ENCODE measurements around the gene C2orf74.

DNA sequence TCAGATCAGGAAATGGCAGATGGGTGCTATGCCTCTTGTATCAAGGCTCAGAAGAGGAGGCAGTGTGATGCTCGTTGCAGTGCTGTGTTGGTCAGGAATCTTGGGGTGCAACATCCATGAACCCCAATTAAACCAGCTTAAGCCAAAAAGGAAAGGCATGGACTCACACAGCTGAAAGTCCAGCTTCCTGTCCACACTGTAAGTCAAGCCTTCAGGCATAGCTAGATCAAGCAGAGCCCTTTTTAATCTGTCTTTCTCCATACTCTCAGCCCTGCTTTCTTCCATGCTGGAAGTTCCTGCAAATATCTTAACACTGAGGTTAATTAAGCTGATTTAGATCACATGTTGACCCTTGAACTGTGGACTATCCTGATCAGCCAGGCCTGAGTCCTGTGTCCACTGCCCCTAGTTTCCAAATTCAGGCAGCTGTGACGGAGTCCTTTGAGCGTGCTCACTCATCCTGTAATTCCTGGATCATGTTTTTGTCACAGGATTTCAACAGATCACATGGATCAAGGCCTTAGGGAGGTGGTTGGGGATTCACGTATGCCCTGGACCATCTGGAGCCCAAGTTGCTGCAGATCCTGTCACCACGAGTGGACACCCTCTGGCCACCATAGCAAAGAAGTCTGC, 4.5 kb upstream of the C2orf74 start:
- TF ChIP-seq, protein P1, sequence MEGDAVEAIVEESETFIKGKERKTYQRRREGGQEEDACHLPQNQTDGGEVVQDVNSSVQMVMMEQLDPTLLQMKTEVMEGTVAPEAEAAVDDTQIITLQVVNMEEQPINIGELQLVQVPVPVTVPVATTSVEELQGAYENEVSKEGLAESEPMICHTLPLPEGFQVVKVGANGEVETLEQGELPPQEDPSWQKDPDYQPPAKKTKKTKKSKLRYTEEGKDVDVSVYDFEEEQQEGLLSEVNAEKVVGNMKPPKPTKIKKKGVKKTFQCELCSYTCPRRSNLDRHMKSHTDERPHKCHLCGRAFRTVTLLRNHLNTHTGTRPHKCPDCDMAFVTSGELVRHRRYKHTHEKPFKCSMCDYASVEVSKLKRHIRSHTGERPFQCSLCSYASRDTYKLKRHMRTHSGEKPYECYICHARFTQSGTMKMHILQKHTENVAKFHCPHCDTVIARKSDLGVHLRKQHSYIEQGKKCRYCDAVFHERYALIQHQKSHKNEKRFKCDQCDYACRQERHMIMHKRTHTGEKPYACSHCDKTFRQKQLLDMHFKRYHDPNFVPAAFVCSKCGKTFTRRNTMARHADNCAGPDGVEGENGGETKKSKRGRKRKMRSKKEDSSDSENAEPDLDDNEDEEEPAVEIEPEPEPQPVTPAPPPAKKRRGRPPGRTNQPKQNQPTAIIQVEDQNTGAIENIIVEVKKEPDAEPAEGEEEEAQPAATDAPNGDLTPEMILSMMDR (IDR thresholded peaks at IDR 0.05), result no peak
- no peak for TF ChIP-seq TCF7L2 (IDR thresholded peaks at IDR 0.05; ENCODE audit: low read depth, low read length)
- TF ChIP-seq, protein P2, sequence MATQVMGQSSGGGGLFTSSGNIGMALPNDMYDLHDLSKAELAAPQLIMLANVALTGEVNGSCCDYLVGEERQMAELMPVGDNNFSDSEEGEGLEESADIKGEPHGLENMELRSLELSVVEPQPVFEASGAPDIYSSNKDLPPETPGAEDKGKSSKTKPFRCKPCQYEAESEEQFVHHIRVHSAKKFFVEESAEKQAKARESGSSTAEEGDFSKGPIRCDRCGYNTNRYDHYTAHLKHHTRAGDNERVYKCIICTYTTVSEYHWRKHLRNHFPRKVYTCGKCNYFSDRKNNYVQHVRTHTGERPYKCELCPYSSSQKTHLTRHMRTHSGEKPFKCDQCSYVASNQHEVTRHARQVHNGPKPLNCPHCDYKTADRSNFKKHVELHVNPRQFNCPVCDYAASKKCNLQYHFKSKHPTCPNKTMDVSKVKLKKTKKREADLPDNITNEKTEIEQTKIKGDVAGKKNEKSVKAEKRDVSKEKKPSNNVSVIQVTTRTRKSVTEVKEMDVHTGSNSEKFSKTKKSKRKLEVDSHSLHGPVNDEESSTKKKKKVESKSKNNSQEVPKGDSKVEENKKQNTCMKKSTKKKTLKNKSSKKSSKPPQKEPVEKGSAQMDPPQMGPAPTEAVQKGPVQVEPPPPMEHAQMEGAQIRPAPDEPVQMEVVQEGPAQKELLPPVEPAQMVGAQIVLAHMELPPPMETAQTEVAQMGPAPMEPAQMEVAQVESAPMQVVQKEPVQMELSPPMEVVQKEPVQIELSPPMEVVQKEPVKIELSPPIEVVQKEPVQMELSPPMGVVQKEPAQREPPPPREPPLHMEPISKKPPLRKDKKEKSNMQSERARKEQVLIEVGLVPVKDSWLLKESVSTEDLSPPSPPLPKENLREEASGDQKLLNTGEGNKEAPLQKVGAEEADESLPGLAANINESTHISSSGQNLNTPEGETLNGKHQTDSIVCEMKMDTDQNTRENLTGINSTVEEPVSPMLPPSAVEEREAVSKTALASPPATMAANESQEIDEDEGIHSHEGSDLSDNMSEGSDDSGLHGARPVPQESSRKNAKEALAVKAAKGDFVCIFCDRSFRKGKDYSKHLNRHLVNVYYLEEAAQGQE (IDR thresholded peaks at IDR 0.05; ENCODE audit: insufficient read depth in 1 of 2, low read depth in 2 of 2, low read length in 1 of 2), result no peak
- TF ChIP-seq POLR2AphosphoS5 (IDR thresholded peaks at IDR 0.05; ENCODE audit: low read depth, low read length), result no peak
- TF ChIP-seq SIN3A (IDR thresholded peaks at IDR 0.05; ENCODE audit: borderline replicate concordance, insufficient read depth, low read depth, low read length), result no peak
